Naive thymus-derived CD4-positive, alpha-beta T cell (primary cell): Measurements from ENCODE around the gene NRXN3. TPM values are rescaled to one million over a fixed set of nuclear protein-coding genes. Genes with fewer than 3 reads are reported as not detected.

Experiments used
- ATAC-seq: fragments of 150-1000 bp; cut with Tn5 transposase; 2 replicates; pipeline ENCODE4 v1.10.0; 2021; ENCODE audit warnings: mild to moderate bottlenecking, moderate library complexity
- CTCF ChIA-PET: fragments of 350-600 bp; sonication (Branson Sonifier 250); formaldehyde crosslinking; loops from one replicate; lab custom pipeline; 2021; ENCODE audit warnings: antibody characterized with exemption; lab: Charles Lee
- POLR2A ChIA-PET: fragments of 350-600 bp; sonication (Branson Sonifier 250); formaldehyde crosslinking; loops from one replicate; lab custom pipeline; 2021; ENCODE audit warnings: antibody characterized with exemption, inconsistent platforms; lab: Charles Lee
- DNase-seq, 9 donors: peaks; one replicate each; pipeline versions ENCODE4 v3.0.0 to v3.0.0-alpha.2; 2020 to 2022; ENCODE audit warnings: mixed read lengths in 1 of 9
- H3K27ac ChIP-seq: one replicate; pipeline ENCODE4 v1.7.0; 2013; ENCODE audit warnings: mild to moderate bottlenecking, low read depth, low read length, moderate library complexity
- H3K27me3 ChIP-seq, 2 donors: one replicate each; pipeline ENCODE4 v1.7.0; 2013; ENCODE audit warnings: low read length in 2 of 2, mild to moderate bottlenecking in 2 of 2, moderate library complexity in 2 of 2; ENCODE audit not compliant: control insufficient read depth in 2 of 2, insufficient read depth in 2 of 2
- H3K36me3 ChIP-seq, 3 experiments: 1 replicate in 2 of 3; 2 replicates in 1 of 3; pipeline ENCODE4 v1.7.0; 2013; ENCODE audit warnings: low read length in 3 of 3, mild to moderate bottlenecking in 3 of 3, moderate library complexity in 1 of 3; ENCODE audit not compliant: insufficient read depth in 3 of 3, control insufficient read depth in 2 of 3
- H3K4me1 ChIP-seq, 2 donors: one replicate each; pipeline ENCODE4 v1.7.0; 2013; ENCODE audit warnings: low read length in 2 of 2, mild to moderate bottlenecking in 2 of 2, moderate library complexity in 1 of 2; ENCODE audit not compliant: control insufficient read depth in 2 of 2, insufficient read depth in 2 of 2
- H3K4me3 ChIP-seq: 2 replicates; pipeline ENCODE4 v1.7.0; 2013; ENCODE audit warnings: mild to moderate bottlenecking, low read length
- H3K9me3 ChIP-seq, 3 experiments: 1 replicate in 2 of 3; 2 replicates in 1 of 3; pipeline ENCODE4 v1.7.0; 2013; ENCODE audit warnings: low read length in 3 of 3; ENCODE audit not compliant: control insufficient read depth in 2 of 3
- H3K27ac Mint-ChIP-seq, 9 donors: one replicate each; pipeline ENCODE4 v1.8.0; 2020 to 2022; ENCODE audit warnings: mixed read lengths in 9 of 9, mild to moderate bottlenecking in 8 of 9, moderate library complexity in 5 of 9, inconsistent platforms in 2 of 9
- H3K27me3 Mint-ChIP-seq, 5 donors: one replicate each; pipeline ENCODE4 v1.8.0; 2021 to 2022; ENCODE audit warnings: mixed read lengths in 5 of 5, mild to moderate bottlenecking in 1 of 5
- H3K36me3 Mint-ChIP-seq, 5 donors: one replicate each; pipeline ENCODE4 v1.8.0; 2020 to 2022; ENCODE audit warnings: mixed read lengths in 5 of 5, mild to moderate bottlenecking in 3 of 5, inconsistent platforms in 1 of 5
- H3K4me1 Mint-ChIP-seq, 7 donors: one replicate each; pipeline ENCODE4 v1.8.0; 2020 to 2022; ENCODE audit warnings: mixed read lengths in 7 of 7, mild to moderate bottlenecking in 3 of 7, inconsistent platforms in 1 of 7
- H3K4me3 Mint-ChIP-seq, 10 donors: one replicate each; pipeline ENCODE4 v1.8.0; 2020 to 2022; ENCODE audit warnings: mild to moderate bottlenecking in 10 of 10, mixed read lengths in 10 of 10, moderate library complexity in 6 of 10, inconsistent platforms in 2 of 10
- H3K9me3 Mint-ChIP-seq, 11 donors: one replicate each; pipeline ENCODE4 v1.8.0; 2020 to 2022; ENCODE audit warnings: mixed read lengths in 11 of 11, mild to moderate bottlenecking in 4 of 11, inconsistent platforms in 1 of 11, moderate library complexity in 1 of 11
- intact Hi-C, 2 donors: fragments of 100-400 bp; cut with micrococcal nuclease; formaldehyde crosslinking; loops; one replicate each; pipeline ENCODE4 v1.15.1; 2023
- polyA plus RNA-seq, 2 donors: library from polyadenylated mRNA; unstranded; fragments of 300-500 nt; fragmentation: Illumina TruSeq; gene quantifications; one replicate each; pipeline ENCODE4 v1.2.3, GENCODE V29; 2021
- total RNA-seq, 6 experiments: library from RNA in 5 of 6; stranded (reverse) in 5 of 6; gene quantifications; 1 replicate in 5 of 6; 2 replicates in 1 of 6; pipeline ENCODE4 v1.2.3 and lab custom pipeline; 2021 to 2026

NRXN3 gene
- total and polyA plus RNA-seq, 7 experiments from 2014 or later: not detected

- CTCF ChIA-PET: no interaction called here
- intact Hi-C loops: loop anchor here in 1 of 2 donors (10.0 kb wide), 1 partner anchor 939 kb away; no protein-coding TSS in a partner anchor
Observed at GRCh38 chr14:78593949-78594348, 423.8 kb downstream of the NRXN3 start.

DNA sequence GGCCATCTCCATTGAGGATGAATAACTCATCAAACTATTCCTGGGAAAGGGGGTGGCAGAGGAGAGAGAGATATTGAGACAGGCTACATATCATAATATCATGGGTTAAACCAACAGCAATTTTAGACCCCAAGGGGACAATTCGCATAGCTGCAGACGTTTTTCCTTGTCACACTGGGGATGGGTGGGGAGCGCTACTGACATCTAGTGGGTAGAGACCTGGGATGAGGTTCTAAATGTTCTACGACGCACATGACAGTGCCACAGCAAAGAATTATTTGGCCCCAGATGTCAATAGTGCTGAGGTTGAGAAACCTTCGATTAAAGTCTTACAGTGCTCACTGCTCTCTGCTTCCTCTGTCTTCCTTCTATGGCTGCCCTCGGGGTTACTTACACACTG, 425.6 kb downstream of the NRXN3 start:
- CTCF ChIA-PET: no interaction called here
- no peak overlapping the region for H3K27ac Mint-ChIP-seq
- no peaks in the 10 kb centered on the region for H3K4me1 Mint-ChIP-seq

More at GRCh38 chr14:78593949-78594348, 423.8 kb downstream of the NRXN3 start:
- no peaks in the 10 kb centered on the region for H3K36me3 ChIP-seq
- H3K27ac ChIP-seq: no peak overlapping the region
- no peaks in the 10 kb centered on the region for H3K9me3 Mint-ChIP-seq
- DNase-seq: no peak
- H3K4me3 Mint-ChIP-seq: no peak overlapping the region
- no peak for ATAC-seq
- H3K27ac Mint-ChIP-seq: no peak overlapping the region
- H3K36me3 Mint-ChIP-seq: no peaks in the 10 kb centered on the region
- no peaks in the 10 kb centered on the region for H3K9me3 ChIP-seq
- no peaks in the 10 kb centered on the region for H3K4me1 ChIP-seq
- H3K27me3 ChIP-seq: no peaks in the 10 kb centered on the region
- no peak overlapping the region for H3K4me3 ChIP-seq
- POLR2A ChIA-PET: no interaction called here
- H3K27me3 Mint-ChIP-seq: peaks cover 0 to 31% (median 10%) of the 10 kb centered on the region in 5 donors
- no peaks in the 10 kb centered on the region for H3K4me1 Mint-ChIP-seq

DNA sequence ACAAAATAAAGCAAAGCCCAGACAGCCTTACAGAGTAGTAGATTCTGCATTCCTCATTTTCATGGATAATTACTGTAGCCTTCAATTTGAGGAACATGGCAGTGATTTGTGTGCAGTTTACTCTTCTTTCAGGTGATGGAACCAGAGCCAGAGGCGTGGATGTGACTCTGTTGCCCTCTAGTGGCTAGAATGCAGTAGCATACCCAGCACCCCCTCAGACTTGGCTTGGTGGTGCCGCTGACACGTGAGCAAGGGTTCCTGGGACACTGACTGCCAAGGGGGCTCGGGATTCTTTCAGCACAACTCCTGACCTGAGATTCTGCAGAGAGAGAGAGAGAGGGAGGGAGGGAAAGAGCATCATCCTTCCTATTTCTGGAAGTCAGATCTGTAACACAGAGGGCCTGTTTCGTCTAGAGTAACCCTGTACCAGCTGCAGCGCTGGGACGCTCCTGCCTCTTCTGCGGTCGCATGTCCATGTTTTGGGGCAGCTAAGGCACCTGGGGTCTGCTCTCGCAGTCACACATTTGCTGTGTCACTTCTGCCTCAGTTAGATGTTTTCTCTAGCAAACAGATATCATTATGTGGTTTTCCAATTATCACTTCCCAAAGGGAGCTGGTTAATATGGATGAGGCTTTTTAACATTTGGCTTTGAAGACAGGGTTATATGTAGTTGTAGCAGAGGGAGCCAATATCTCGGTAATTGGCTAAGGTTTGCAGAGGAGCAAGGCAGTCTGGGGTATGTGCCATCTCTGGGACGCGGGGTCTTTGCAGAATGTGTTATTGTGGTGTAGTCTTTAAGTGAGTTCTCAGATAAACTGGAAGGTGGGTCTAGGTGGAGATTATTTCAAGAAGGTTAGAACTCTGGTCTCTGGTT, 428.1 kb downstream of the NRXN3 start:
- Mint-ChIP-seq H3K4me1 (no peaks in the 10 kb centered on the region), H3K4me3 (no peak overlapping the region), H3K36me3 (no peaks in the 10 kb centered on the region), H3K27me3 (peaks cover 0 to 35% (median 10%) of the 10 kb centered on the region in 5 donors), H3K27ac (no peak overlapping the region), H3K9me3 (no peaks in the 10 kb centered on the region)
- Histone ChIP-seq H3K27ac (no peak overlapping the region), H3K4me1 (no peaks in the 10 kb centered on the region), H3K9me3 (no peaks in the 10 kb centered on the region), H3K36me3 (no peaks in the 10 kb centered on the region), H3K4me3 (no peak overlapping the region), H3K27me3 (no peaks in the 10 kb centered on the region)
- ChIA-PET CTCF (no interaction called here), POLR2A (no interaction called here)
- DNase-seq (peak in 6 of 9 donors; percentile 3 to 23 (median 18)), ATAC-seq (peak; percentile 53)
- intact Hi-C loops: loop anchor here (1.0 to 10.0 kb wide), 3 partner anchors 150 to 1296 kb away; no protein-coding TSS in a partner anchor

More for the DNA sequence above, 425.6 kb downstream of the NRXN3 start:
- ATAC-seq (no peak), DNase-seq (no peak)
- H3K36me3 Mint-ChIP-seq: no peaks in the 10 kb centered on the region
- Histone ChIP-seq H3K27me3 (no peaks in the 10 kb centered on the region), H3K9me3 (no peaks in the 10 kb centered on the region), H3K27ac (no peak overlapping the region), H3K4me3 (no peak overlapping the region), H3K36me3 (no peaks in the 10 kb centered on the region), H3K4me1 (no peaks in the 10 kb centered on the region)
- no peaks in the 10 kb centered on the region for H3K9me3 Mint-ChIP-seq
- intact Hi-C loops: loop anchor here in 1 of 2 donors (5.0 to 10.0 kb wide), 2 partner anchors 941 to 1293 kb away; no protein-coding TSS in a partner anchor
- H3K4me3 Mint-ChIP-seq: no peak overlapping the region
- peaks cover 0 to 27% (median 10%) of the 10 kb centered on the region in 5 donors for H3K27me3 Mint-ChIP-seq
- POLR2A ChIA-PET: no interaction called here

GRCh38 chr14:78605025-78605762, 435.0 kb downstream of the NRXN3 start:
- intact Hi-C loops: no loop called here
- H3K4me3 Mint-ChIP-seq: no peak overlapping the region
- H3K4me1 Mint-ChIP-seq: no peaks in the 10 kb centered on the region
- no peak overlapping the region for H3K27ac Mint-ChIP-seq
- H3K4me3 ChIP-seq: no peak overlapping the region
- POLR2A ChIA-PET: no interaction called here
- H3K36me3 ChIP-seq: no peaks in the 10 kb centered on the region
- no peaks in the 10 kb centered on the region for H3K27me3 ChIP-seq
- no peaks in the 10 kb centered on the region for H3K9me3 ChIP-seq
- H3K36me3 Mint-ChIP-seq: peaks cover 0 to 6% (median 0%) of the 10 kb centered on the region in 5 donors
- H3K4me1 ChIP-seq: no peaks in the 10 kb centered on the region
- no peak overlapping the region for H3K27ac ChIP-seq
- CTCF ChIA-PET: no interaction called here
- no peak for DNase-seq
- peaks cover 0 to 2% (median 0%) of the 10 kb centered on the region in 11 donors for H3K9me3 Mint-ChIP-seq
- H3K27me3 Mint-ChIP-seq: peaks cover 0 to 26% (median 10%) of the 10 kb centered on the region in 5 donors
- ATAC-seq: no peak

DNA sequence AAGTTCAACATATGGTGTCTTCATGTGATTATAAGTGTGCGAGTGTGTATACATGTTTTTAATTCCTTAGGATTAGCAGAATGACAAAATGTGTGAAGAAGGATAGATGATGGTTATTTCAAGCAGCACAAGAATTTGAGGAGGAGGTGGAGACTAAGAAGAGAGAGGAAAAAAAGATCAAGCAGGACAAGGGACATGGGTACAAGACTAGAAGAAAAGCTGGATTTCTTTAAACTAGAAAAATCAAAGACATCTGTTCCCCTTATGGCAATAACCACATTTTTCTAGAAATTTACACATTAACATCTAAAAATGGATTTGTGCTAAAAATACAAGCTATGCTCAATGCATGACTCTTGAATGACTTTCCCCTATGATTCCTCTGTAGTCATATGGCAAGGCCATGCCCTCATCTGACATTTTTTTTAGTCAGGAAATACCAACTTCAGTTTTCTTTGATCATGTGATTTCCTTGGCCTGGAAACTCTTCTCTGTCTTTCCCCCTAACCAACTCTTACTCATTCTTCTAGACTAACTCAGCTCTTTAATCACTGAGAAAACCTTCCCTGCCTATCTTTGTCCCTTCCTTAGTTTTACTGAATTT, 435.8 kb downstream of the NRXN3 start:
- CTCF ChIA-PET: no interaction called here
- no peak for DNase-seq

DNA sequence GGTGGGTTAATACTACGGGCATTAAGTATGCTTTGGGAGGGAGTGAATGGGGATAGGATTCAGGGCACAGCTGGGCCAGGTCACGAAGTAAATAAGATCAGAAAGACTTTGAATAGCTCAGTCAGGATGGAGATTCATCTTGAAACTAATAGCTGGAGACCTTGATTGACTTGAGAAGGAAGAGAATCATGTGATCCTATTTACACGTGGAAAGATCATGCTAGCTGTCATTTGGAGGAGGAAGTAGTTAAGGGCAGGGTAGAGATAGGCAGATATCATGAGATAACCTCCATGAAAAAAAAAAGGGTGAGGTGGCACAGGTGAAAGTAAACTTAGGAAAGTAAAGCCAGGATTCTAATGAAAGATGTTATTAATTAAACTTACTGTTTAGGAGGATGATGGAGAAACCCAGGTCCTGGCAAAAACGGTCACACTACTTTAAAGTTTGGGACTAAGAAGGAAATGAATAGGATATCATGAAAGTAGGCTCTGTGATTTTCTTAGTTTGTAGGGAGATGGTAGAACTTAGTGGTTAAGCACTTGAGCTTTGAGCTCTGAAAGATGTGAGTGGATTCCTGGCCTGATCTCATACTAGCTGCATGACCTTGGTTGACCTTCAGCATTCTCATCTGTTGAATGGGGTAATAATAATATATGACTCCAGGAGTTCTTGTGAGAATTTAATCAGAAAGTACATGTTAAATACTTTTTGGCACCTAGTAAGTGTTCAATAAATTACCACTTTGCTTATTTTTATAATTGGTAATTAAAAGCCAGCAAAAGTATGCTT, 439.0 kb downstream of the NRXN3 start:
- Mint-ChIP-seq H3K9me3 (peaks cover 0 to 2% (median 0%) of the 10 kb centered on the region in 11 donors), H3K4me3 (no peak overlapping the region), H3K36me3 (peaks cover 0 to 6% (median 0%) of the 10 kb centered on the region in 5 donors), H3K27ac (no peak overlapping the region), H3K27me3 (peaks cover 0 to 13% (median 10%) of the 10 kb centered on the region in 5 donors), H3K4me1 (no peaks in the 10 kb centered on the region)
- ATAC-seq: no peak
- Histone ChIP-seq H3K27ac (no peak overlapping the region), H3K4me1 (no peaks in the 10 kb centered on the region), H3K27me3 (no peaks in the 10 kb centered on the region), H3K9me3 (no peaks in the 10 kb centered on the region), H3K36me3 (no peaks in the 10 kb centered on the region), H3K4me3 (no peak overlapping the region)
- CTCF ChIA-PET: no interaction called here
- POLR2A ChIA-PET: no interaction called here
- DNase-seq: no peak
- intact Hi-C loops: no loop called here

More for the DNA sequence above, 435.8 kb downstream of the NRXN3 start:
- POLR2A ChIA-PET: no interaction called here
- Mint-ChIP-seq H3K27ac (no peak overlapping the region), H3K36me3 (peaks cover 0 to 6% (median 0%) of the 10 kb centered on the region in 5 donors), H3K4me1 (no peaks in the 10 kb centered on the region), H3K27me3 (peaks cover 0 to 26% (median 10%) of the 10 kb centered on the region in 5 donors), H3K9me3 (peaks cover 0 to 2% (median 0%) of the 10 kb centered on the region in 11 donors), H3K4me3 (no peak overlapping the region)
- Histone ChIP-seq H3K4me1 (no peaks in the 10 kb centered on the region), H3K27me3 (no peaks in the 10 kb centered on the region), H3K4me3 (no peak overlapping the region), H3K9me3 (no peaks in the 10 kb centered on the region), H3K27ac (no peak overlapping the region), H3K36me3 (no peaks in the 10 kb centered on the region)
- no peak for ATAC-seq
- intact Hi-C loops: no loop called here
